Measurements from ENCODE around the gene SCYGR5.

Gene SCYGR5

DNA sequence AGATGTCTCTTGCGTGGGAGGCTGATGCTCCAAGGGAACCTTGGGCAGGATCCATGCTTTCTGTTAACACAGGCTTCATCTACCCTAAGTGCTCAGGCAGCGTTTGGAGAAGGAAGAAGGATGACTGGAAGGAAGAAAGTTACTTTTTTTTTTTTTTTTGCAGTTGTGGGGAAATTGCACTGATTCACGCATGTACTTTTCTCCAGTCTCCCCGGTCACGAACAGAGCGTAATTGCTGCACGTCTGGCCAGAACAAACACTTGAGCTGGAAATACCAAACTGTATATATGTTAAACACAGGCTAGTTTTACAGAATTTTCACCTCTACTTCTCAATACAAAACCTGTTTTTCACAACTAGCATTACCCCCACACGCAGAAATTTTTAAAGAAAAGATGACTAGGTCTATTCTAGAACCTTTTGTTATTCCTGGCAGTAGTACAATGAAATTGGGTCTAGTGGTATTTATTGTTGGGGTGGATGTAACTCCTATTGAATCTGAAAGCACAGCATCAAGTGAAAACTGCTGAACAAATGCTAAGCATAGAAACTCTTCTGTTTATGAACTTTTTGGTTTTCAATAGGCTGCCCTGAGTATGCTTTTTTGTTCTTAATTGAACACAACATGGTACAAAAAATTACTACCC lies 9.3 kb upstream of the SCYGR5 start:
- TF ChIP-seq CTCF (IDR thresholded peaks at IDR 0.05; ENCODE audit: low read length): no peak
- no peak for TF ChIP-seq EZH2 (IDR thresholded peaks at IDR 0.05; ENCODE audit: borderline replicate concordance, low read length)
- Histone ChIP-seq H3K9me3 (ENCODE audit: low read length) (no peaks in the 10 kb centered on the region), H3K4me2 (ENCODE audit: low read length) (no peak overlapping the region), H3K36me3 (ENCODE audit: insufficient read depth, low read length) (no peaks in the 10 kb centered on the region), H3K79me2 (ENCODE audit: insufficient read depth, low read length) (no peaks in the 10 kb centered on the region), H3K27ac (ENCODE audit: low read depth, low read length, poor library complexity, severe bottlenecking) (no peak overlapping the region), H3K4me1 (ENCODE audit: insufficient read depth, low read length, severe bottlenecking) (no peaks in the 10 kb centered on the region), H3F3A (ENCODE audit: insufficient read depth, low read length) (no peaks in the 10 kb centered on the region), H4K20me1 (ENCODE audit: insufficient read depth, low read length) (no peaks in the 10 kb centered on the region), H3K27me3 (ENCODE audit: insufficient read depth, low read length) (peaks cover 5% of the 10 kb centered on the region; the same call in 1 of the 2 replicates), H3K4me3 (ENCODE audit: low read depth, low read length, poor library complexity, severe bottlenecking) (no peak overlapping the region), H3K9me2 (ENCODE audit: low read depth, low read length) (no peaks in the 10 kb centered on the region), H3K9ac (ENCODE audit: low read length) (no peak overlapping the region), H2AFZ (ENCODE audit: low read length) (no peak overlapping the region)

GRCh38 chr2:227661025-227661649 lies 5.5 kb upstream of the SCYGR5 start:
- no peak overlapping the region for H3K4me3 ChIP-seq (ENCODE audit: low read depth, low read length, poor library complexity, severe bottlenecking)
- H3K36me3 ChIP-seq (ENCODE audit: insufficient read depth, low read length): no peaks in the 10 kb centered on the region
- no peak overlapping the region for H3K9ac ChIP-seq (ENCODE audit: low read length)
- H3K27ac ChIP-seq (ENCODE audit: low read depth, low read length, poor library complexity, severe bottlenecking): no peak overlapping the region
- no peak overlapping the region for H2AFZ ChIP-seq (ENCODE audit: low read length)
- no peaks in the 10 kb centered on the region for H3K9me3 ChIP-seq (ENCODE audit: low read length)
- H3K4me1 ChIP-seq (ENCODE audit: insufficient read depth, low read length, severe bottlenecking): no peaks in the 10 kb centered on the region
- no peak overlapping the region for H3K4me2 ChIP-seq (ENCODE audit: low read length)
- peaks cover 5% of the 10 kb centered on the region; the same call in 1 of the 2 replicates for H3K27me3 ChIP-seq (ENCODE audit: insufficient read depth, low read length)
- no peaks in the 10 kb centered on the region for H3K9me2 ChIP-seq (ENCODE audit: low read depth, low read length)
- no peaks in the 10 kb centered on the region for H3K79me2 ChIP-seq (ENCODE audit: insufficient read depth, low read length)
- H4K20me1 ChIP-seq (ENCODE audit: insufficient read depth, low read length): no peaks in the 10 kb centered on the region
- no peaks in the 10 kb centered on the region for H3F3A ChIP-seq (ENCODE audit: insufficient read depth, low read length)
- TF ChIP-seq CTCF (IDR thresholded peaks at IDR 0.05; ENCODE audit: low read length) (no peak), EZH2 (IDR thresholded peaks at IDR 0.05; ENCODE audit: borderline replicate concordance, low read length) (no peak)

- Histone ChIP-seq H2AFZ (ENCODE audit: low read length) (no peak overlapping the region), H3K4me3 (ENCODE audit: low read depth, low read length, poor library complexity, severe bottlenecking) (no peak overlapping the region), H3K9me3 (ENCODE audit: low read length) (no peaks in the 10 kb centered on the region), H4K20me1 (ENCODE audit: insufficient read depth, low read length) (no peaks in the 10 kb centered on the region), H3K27ac (ENCODE audit: low read depth, low read length, poor library complexity, severe bottlenecking) (no peak overlapping the region), H3K79me2 (ENCODE audit: insufficient read depth, low read length) (no peaks in the 10 kb centered on the region), H3K36me3 (ENCODE audit: insufficient read depth, low read length) (no peaks in the 10 kb centered on the region), H3K9ac (ENCODE audit: low read length) (no peak overlapping the region), H3K4me2 (ENCODE audit: low read length) (no peak overlapping the region), H3F3A (ENCODE audit: insufficient read depth, low read length) (no peaks in the 10 kb centered on the region), H3K4me1 (ENCODE audit: insufficient read depth, low read length, severe bottlenecking) (no peaks in the 10 kb centered on the region), H3K27me3 (ENCODE audit: insufficient read depth, low read length) (peaks cover 5% of the 10 kb centered on the region; the same call in 1 of the 2 replicates), H3K9me2 (ENCODE audit: low read depth, low read length) (no peaks in the 10 kb centered on the region)
- TF ChIP-seq CTCF (IDR thresholded peaks at IDR 0.05; ENCODE audit: low read length): no peak
- TF ChIP-seq EZH2 (IDR thresholded peaks at IDR 0.05; ENCODE audit: borderline replicate concordance, low read length): no peak
These were observed 4.8 kb upstream of the SCYGR5 start for GRCh38 chr2:227661827-227662226.

Measured in OCI-LY1 (cell line).